GM23338 (cell line): ENCODE results near the gene KLC4. TPM values are rescaled to one million over a fixed set of nuclear protein-coding genes. Genes with fewer than 3 reads are reported as not detected.
A peak's percentile ranks its signal among the peaks of the same experiment; 100 is the strongest.

ENCODE experiments used
- ATAC-seq: fragments of 200-7000 bp; cut with Tn5 transposase; 3 replicates; pipeline ENCODE4 v1.9.1; 2020
- DNase-seq: peaks from one replicate; pipeline ENCODE4 v3.0.0-alpha.2; 2015; ENCODE audit warnings: low spot score
- H2AFZ ChIP-seq: fragments of 200-600 bp; sonication (generic); 2 replicates; pipeline ENCODE4 v1.8.0; 2016; ENCODE audit warnings: antibody characterized with exemption, mild to moderate bottlenecking, moderate library complexity
- H3F3A ChIP-seq: fragments of 200-600 bp; sonication (generic); replicated peaks from 2 replicates; pipeline ENCODE4 v1.8.0; 2017; ENCODE audit warnings: antibody characterized with exemption, mixed run types, low read depth
- H3K27ac ChIP-seq: fragments of 200-600 bp; sonication (generic); 2 replicates; pipeline ENCODE4 v1.6.1; 2016; ENCODE audit warnings: low read depth
- H3K27me3 ChIP-seq: fragments of 200-600 bp; sonication (generic); 2 replicates; pipeline ENCODE4 v1.8.0; 2016; ENCODE audit warnings: mild to moderate bottlenecking, mixed run types, moderate library complexity; ENCODE audit not compliant: insufficient read depth
- H3K36me3 ChIP-seq: fragments of 200-600 bp; sonication (generic); 2 replicates; pipeline ENCODE4 v1.8.0; 2016; ENCODE audit warnings: mild to moderate bottlenecking; ENCODE audit not compliant: insufficient read depth
- H3K4me1 ChIP-seq: fragments of 200-600 bp; sonication (generic); 2 replicates; pipeline ENCODE4 v1.8.0; 2016; ENCODE audit warnings: mild to moderate bottlenecking, moderate library complexity; ENCODE audit not compliant: insufficient read depth
- H3K4me2 ChIP-seq: fragments of 200-600 bp; sonication (generic); 2 replicates; pipeline ENCODE4 v1.7.1; 2017; ENCODE audit warnings: mixed run types
- H3K4me3 ChIP-seq: fragments of 200-600 bp; sonication (generic); 2 replicates; pipeline ENCODE4 v1.6.1; 2016; ENCODE audit warnings: mixed run types
- H3K79me2 ChIP-seq: fragments of 200-600 bp; sonication (generic); replicated peaks from 2 replicates; pipeline ENCODE4 v1.8.0; 2017; ENCODE audit warnings: mild to moderate bottlenecking; ENCODE audit not compliant: insufficient read depth
- H3K9me2 ChIP-seq: fragments of 200-600 bp; sonication (generic); 2 replicates; pipeline ENCODE4 v1.8.0; 2017; ENCODE audit not compliant: insufficient read depth
- H4K20me1 ChIP-seq: fragments of 200-600 bp; sonication (generic); replicated peaks from 2 replicates; pipeline ENCODE4 v1.8.0; 2017; ENCODE audit warnings: mild to moderate bottlenecking; ENCODE audit not compliant: insufficient read depth
- H3K27ac Mint-ChIP-seq: 2 replicates; pipeline ENCODE4 v1.8.0; 2020; ENCODE audit warnings: inconsistent platforms, mild to moderate bottlenecking, moderate library complexity, mixed read lengths
- H3K27me3 Mint-ChIP-seq: 3 replicates; pipeline ENCODE4 v1.8.0; 2022; ENCODE audit warnings: low read depth, mild to moderate bottlenecking, moderate library complexity, mixed read lengths, inconsistent platforms; ENCODE audit not compliant: insufficient read depth, poor library complexity
- H3K36me3 Mint-ChIP-seq: 3 replicates; pipeline ENCODE4 v1.8.0; 2021; ENCODE audit warnings: low read depth, mild to moderate bottlenecking, inconsistent platforms, moderate library complexity, mixed read lengths
- H3K4me1 Mint-ChIP-seq: 3 replicates; pipeline ENCODE4 v1.8.0; 2020; ENCODE audit warnings: mild to moderate bottlenecking, inconsistent platforms, mixed read lengths
- H3K4me3 Mint-ChIP-seq: 3 replicates; pipeline ENCODE4 v1.8.0; 2021; ENCODE audit warnings: moderate library complexity, mild to moderate bottlenecking, inconsistent platforms, mixed read lengths
- H3K9me3 Mint-ChIP-seq: 3 replicates; pipeline ENCODE4 v1.8.0; 2020; ENCODE audit warnings: moderate library complexity, mild to moderate bottlenecking, inconsistent platforms, mixed read lengths
- CREB1 ChIP-seq: fragments of 250-450 bp; sonication (Bioruptor Pico); IDR thresholded peaks from 2 replicates; pipeline ENCODE4 v1.5.0; 2020; ENCODE audit warnings: low read depth, mild to moderate bottlenecking, moderate library complexity
- EZH2 ChIP-seq: fragments of 200-600 bp; sonication (generic); IDR thresholded peaks from one replicate; pipeline ENCODE4 v1.8.0; 2017; ENCODE audit warnings: antibody characterized with exemption, mild to moderate bottlenecking, low read depth; ENCODE audit not compliant: unreplicated experiment
- JUNB ChIP-seq: IDR thresholded peaks from one replicate; pipeline ENCODE4 v1.6.1; 2016; ENCODE audit warnings: antibody characterized with exemption; ENCODE audit not compliant: unreplicated experiment
- NANOG ChIP-seq: IDR thresholded peaks from 2 replicates; pipeline ENCODE4 v1.6.1; 2016; ENCODE audit warnings: antibody characterized with exemption, borderline replicate concordance
- POLR2AphosphoS5 ChIP-seq: IDR thresholded peaks from 2 replicates; pipeline ENCODE4 v1.6.1; 2016; ENCODE audit warnings: antibody characterized with exemption, low read depth
- STAT1 ChIP-seq: IDR thresholded peaks from one replicate; pipeline ENCODE4 v1.6.1; 2016; ENCODE audit warnings: antibody characterized with exemption; ENCODE audit not compliant: unreplicated experiment
- ZNF114 ChIP-seq: fragments of 250-450 bp; sonication (Bioruptor Pico); IDR thresholded peaks from 2 replicates; pipeline ENCODE4 v1.5.0; 2020; ENCODE audit warnings: mild to moderate bottlenecking, moderate library complexity
- ZNF331 ChIP-seq: fragments of 250-450 bp; sonication (Bioruptor Pico); IDR thresholded peaks from 2 replicates; pipeline ENCODE4 v1.5.0; 2020; ENCODE audit warnings: low read depth, mild to moderate bottlenecking, moderate library complexity
- polyA plus RNA-seq: library from polyadenylated mRNA; unstranded; fragments of >200 nt; fragmentation: Nextera tagmentation; extraction: Ambion mirVana; gene quantifications from 2 replicates; pipeline ENCODE4 v1.2.1, GENCODE V29; 2016
- total RNA-seq: library from RNA; depleted of rRNA; stranded (reverse); fragments of >200 nt; shearing (Covaris generic); gene quantifications from 2 replicates; pipeline ENCODE4 v1.2.3, GENCODE V29; 2014
- TF ChIP-seq, protein P1 (sequence below), 2 experiments: fragments of 200-600 bp in 1 of 2; sonication (generic) in 1 of 2; conservative IDR thresholded peaks; 2 replicates each; pipeline versions ENCODE4 v1.5.1 to v1.6.1; 2016 to 2017; ENCODE audit warnings: antibody characterized with exemption in 2 of 2, low read depth in 2 of 2, mild to moderate bottlenecking in 2 of 2, moderate library complexity in 1 of 2
- TF ChIP-seq, protein P2 (sequence below): IDR thresholded peaks from 2 replicates; pipeline ENCODE4 v1.6.1; 2016; ENCODE audit warnings: antibody characterized with exemption

Gene KLC4
- total and polyA plus RNA-seq, 2 experiments from 2014 or later, result 14.9 to 17.4 TPM

DNA sequence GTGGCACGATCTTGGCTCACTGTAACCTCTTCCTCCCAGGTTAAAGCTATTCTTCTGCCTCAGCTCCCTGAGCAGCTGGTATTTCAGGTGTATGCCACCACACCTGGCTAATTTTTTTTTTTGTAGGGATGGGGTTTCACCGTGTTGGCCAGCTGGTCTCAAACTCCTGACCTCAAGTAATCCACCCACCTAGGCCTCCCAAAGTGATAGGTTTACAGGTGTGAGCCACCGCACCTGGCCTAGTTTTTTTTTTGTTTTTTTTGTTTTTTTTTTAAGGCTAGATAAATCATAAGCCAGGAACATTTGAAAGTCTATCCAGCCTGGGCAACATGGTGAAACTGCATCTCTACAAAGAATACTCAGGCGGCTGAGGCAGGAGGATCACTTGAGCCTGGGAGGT, 27.1 kb upstream of the KLC4 start:
- Mint-ChIP-seq H3K9me3 (no peaks in the 10 kb centered on the region), H3K27ac (no peak overlapping the region), H3K27me3 (peaks cover 3% of the 10 kb centered on the region), H3K4me1 (no peaks in the 10 kb centered on the region), H3K4me3 (no peak overlapping the region), H3K36me3 (peaks cover 78% of the 10 kb centered on the region)
- H3K27ac ChIP-seq, result 0 out of 2 replicates have a peak overlapping the region, but pooled peaks have one; percentile 59
- no peak for DNase-seq
- ATAC-seq, result no peak
- H3K9me2 ChIP-seq, result no peaks in the 10 kb centered on the region
- H3K36me3 ChIP-seq, result peaks cover 27% of the 10 kb centered on the region
- H3K79me2 ChIP-seq, result no peaks in the 10 kb centered on the region
- no peak overlapping the region for H2AFZ ChIP-seq
- TF ChIP-seq, protein P1, sequence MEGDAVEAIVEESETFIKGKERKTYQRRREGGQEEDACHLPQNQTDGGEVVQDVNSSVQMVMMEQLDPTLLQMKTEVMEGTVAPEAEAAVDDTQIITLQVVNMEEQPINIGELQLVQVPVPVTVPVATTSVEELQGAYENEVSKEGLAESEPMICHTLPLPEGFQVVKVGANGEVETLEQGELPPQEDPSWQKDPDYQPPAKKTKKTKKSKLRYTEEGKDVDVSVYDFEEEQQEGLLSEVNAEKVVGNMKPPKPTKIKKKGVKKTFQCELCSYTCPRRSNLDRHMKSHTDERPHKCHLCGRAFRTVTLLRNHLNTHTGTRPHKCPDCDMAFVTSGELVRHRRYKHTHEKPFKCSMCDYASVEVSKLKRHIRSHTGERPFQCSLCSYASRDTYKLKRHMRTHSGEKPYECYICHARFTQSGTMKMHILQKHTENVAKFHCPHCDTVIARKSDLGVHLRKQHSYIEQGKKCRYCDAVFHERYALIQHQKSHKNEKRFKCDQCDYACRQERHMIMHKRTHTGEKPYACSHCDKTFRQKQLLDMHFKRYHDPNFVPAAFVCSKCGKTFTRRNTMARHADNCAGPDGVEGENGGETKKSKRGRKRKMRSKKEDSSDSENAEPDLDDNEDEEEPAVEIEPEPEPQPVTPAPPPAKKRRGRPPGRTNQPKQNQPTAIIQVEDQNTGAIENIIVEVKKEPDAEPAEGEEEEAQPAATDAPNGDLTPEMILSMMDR (conservative IDR thresholded peaks at IDR 0.05; ENCODE audit: low read depth in 2 of 2), result no peak
- no peak for TF ChIP-seq JUNB
- no peak for TF ChIP-seq NANOG
- TF ChIP-seq ZNF114 (CRISPR knock-in tag), result no peak
- TF ChIP-seq POLR2AphosphoS5, result no peak
- TF ChIP-seq ZNF331, result no peak
- TF ChIP-seq, protein P2, sequence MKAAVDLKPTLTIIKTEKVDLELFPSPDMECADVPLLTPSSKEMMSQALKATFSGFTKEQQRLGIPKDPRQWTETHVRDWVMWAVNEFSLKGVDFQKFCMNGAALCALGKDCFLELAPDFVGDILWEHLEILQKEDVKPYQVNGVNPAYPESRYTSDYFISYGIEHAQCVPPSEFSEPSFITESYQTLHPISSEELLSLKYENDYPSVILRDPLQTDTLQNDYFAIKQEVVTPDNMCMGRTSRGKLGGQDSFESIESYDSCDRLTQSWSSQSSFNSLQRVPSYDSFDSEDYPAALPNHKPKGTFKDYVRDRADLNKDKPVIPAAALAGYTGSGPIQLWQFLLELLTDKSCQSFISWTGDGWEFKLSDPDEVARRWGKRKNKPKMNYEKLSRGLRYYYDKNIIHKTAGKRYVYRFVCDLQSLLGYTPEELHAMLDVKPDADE, result no peak
- TF ChIP-seq EZH2, result no peak
- no peak for TF ChIP-seq STAT1
- TF ChIP-seq CREB1 (CRISPR knock-in tag), result no peak
- H3K4me3 ChIP-seq, result no peak overlapping the region
- no peaks in the 10 kb centered on the region for H3K27me3 ChIP-seq
- H3F3A ChIP-seq, result peaks cover 21% of the 10 kb centered on the region
- H4K20me1 ChIP-seq, result peaks cover 12% of the 10 kb centered on the region
- no peaks in the 10 kb centered on the region for H3K4me1 ChIP-seq
- no peak overlapping the region for H3K4me2 ChIP-seq

DNA sequence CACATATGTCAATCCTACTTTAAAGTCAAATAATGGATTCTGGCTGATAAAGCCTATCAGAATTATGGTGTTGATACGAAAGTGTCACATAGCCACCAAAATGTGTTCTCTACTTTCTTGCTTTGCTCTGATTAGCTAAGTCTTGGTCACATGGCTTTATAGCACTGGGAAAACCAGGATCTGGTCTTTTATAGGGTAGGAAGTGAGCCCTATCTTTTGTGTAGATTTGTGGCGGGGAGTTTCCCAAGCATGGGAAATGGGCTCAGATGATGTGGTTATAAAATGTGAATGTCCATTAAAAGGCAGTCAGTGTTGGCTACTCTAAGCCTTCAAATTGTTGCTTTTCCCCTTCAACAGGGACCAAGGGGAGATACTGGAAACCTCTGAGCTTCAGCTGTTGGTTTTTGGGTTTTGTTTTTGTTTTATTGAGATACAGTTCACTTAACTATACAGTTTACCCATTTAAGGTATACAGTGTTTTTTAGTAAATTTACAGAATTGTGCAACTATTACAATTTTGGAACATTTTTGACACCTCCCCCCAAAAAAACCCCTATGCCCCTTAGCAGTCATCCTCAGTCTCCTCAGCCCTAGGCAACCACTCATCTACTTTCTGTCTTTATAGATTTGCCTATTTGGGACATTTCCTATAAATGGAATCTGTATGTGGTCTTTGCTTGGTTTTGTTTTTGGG, 25.8 kb upstream of the KLC4 start:
- Mint-ChIP-seq H3K27me3 (peaks cover 3% of the 10 kb centered on the region), H3K9me3 (no peaks in the 10 kb centered on the region), H3K36me3 (peaks cover 76% of the 10 kb centered on the region), H3K4me1 (no peaks in the 10 kb centered on the region), H3K4me3 (no peak overlapping the region), H3K27ac (no peak overlapping the region)
- Histone ChIP-seq H3K36me3 (peaks cover 17% of the 10 kb centered on the region), H3K4me2 (no peak overlapping the region), H2AFZ (no peak overlapping the region), H3K4me1 (no peaks in the 10 kb centered on the region), H4K20me1 (peaks cover 12% of the 10 kb centered on the region), H3K4me3 (no peak overlapping the region), H3K79me2 (no peaks in the 10 kb centered on the region), H3K27ac (no peak overlapping the region), H3K27me3 (no peaks in the 10 kb centered on the region), H3K9me2 (no peaks in the 10 kb centered on the region), H3F3A (peaks cover 21% of the 10 kb centered on the region; the same call in 1 of the 2 replicates)
- no peak for ATAC-seq
- DNase-seq, result no peak
- TF ChIP-seq ZNF114 (CRISPR knock-in tag), result no peak
- TF ChIP-seq, protein P1 (conservative IDR thresholded peaks at IDR 0.05; ENCODE audit: low read depth in 2 of 2), result no peak
